WTC11 (cell line): ENCODE measurements around the gene CD44. TPM values are rescaled to one million over a fixed set of nuclear protein-coding genes. Genes with fewer than 3 reads are reported as not detected.

ENCODE experiments used
- ATAC-seq: fragments of 200-7000 bp; cut with Tn5 transposase; 2 replicates; pipeline ENCODE4 v1.10.0; 2021; ENCODE audit warnings: mild to moderate bottlenecking, moderate library complexity
- CTCF ChIA-PET: fragments of 300-600 bp; sonication (Branson Sonifier 250); formaldehyde crosslinking; loops from one replicate; lab custom pipeline; 2021; ENCODE audit warnings: antibody characterized with exemption; lab: Charles Lee
- POLR2A ChIA-PET: fragments of 350-600 bp; sonication (Branson Sonifier 250); formaldehyde crosslinking; loops from one replicate; lab custom pipeline; 2021; ENCODE audit warnings: antibody characterized with exemption; lab: Charles Lee
- DNase-seq: peaks from one replicate; pipeline ENCODE4 v3.0.0; 2021; ENCODE audit warnings: low spot score
- H3K27ac Mint-ChIP-seq: 2 replicates; pipeline ENCODE4 v1.8.0; 2021; ENCODE audit warnings: mixed read lengths
- H3K27me3 Mint-ChIP-seq: 2 replicates; pipeline ENCODE4 v1.8.0; 2021; ENCODE audit warnings: low read depth, mild to moderate bottlenecking, moderate library complexity, mixed read lengths
- H3K36me3 Mint-ChIP-seq: 2 replicates; pipeline ENCODE4 v1.8.0; 2021; ENCODE audit warnings: mixed read lengths
- H3K4me1 Mint-ChIP-seq: 2 replicates; pipeline ENCODE4 v1.8.0; 2022; ENCODE audit warnings: mixed read lengths
- H3K4me3 Mint-ChIP-seq: 2 replicates; pipeline ENCODE4 v1.8.0; 2021; ENCODE audit warnings: mild to moderate bottlenecking, moderate library complexity, mixed read lengths
- H3K9me3 Mint-ChIP-seq: 2 replicates; pipeline ENCODE4 v1.8.0; 2021; ENCODE audit warnings: mixed read lengths
- AFF4 ChIP-seq: sonication (generic); formaldehyde crosslinking; IDR thresholded peaks from 2 replicates; pipeline ENCODE4 v1.8.1; 2023; ENCODE audit warnings: mild to moderate bottlenecking, missing genetic modification reagents, borderline replicate concordance
- AR ChIP-seq: fragments of 250-450 bp; sonication (Bioruptor Pico); IDR thresholded peaks from 2 replicates; pipeline ENCODE4 v1.9.0; 2021; ENCODE audit warnings: mild to moderate bottlenecking
- CBFB ChIP-seq: sonication (generic); formaldehyde crosslinking; IDR thresholded peaks from 2 replicates; pipeline ENCODE4 v1.8.1; 2022; ENCODE audit warnings: mild to moderate bottlenecking, low read depth, missing genetic modification reagents
- E2F1 ChIP-seq: sonication (generic); formaldehyde crosslinking; IDR thresholded peaks from 2 replicates; pipeline ENCODE4 v1.8.0; 2022; ENCODE audit warnings: mild to moderate bottlenecking, missing genetic modification reagents
- EMX1 ChIP-seq: fragments of 250-450 bp; sonication (Bioruptor Pico); IDR thresholded peaks from 2 replicates; pipeline ENCODE4 v1.8.0; 2021; ENCODE audit warnings: mild to moderate bottlenecking
- HMGA2 ChIP-seq: fragments of 250-450 bp; sonication (Bioruptor Pico); IDR thresholded peaks from 2 replicates; pipeline ENCODE4 v1.4.0; 2021; ENCODE audit warnings: mild to moderate bottlenecking, moderate library complexity
- HMGXB4 ChIP-seq: sonication (generic); formaldehyde crosslinking; IDR thresholded peaks from 2 replicates; pipeline ENCODE4 v1.8.1; 2023; ENCODE audit warnings: mild to moderate bottlenecking, moderate library complexity, missing genetic modification reagents
- JAZF1 ChIP-seq: fragments of 250-450 bp; sonication (Bioruptor Pico); IDR thresholded peaks from 2 replicates; pipeline ENCODE4 v1.9.0; 2021; ENCODE audit warnings: moderate library complexity, mild to moderate bottlenecking, inconsistent platforms
- JUN ChIP-seq: sonication (generic); formaldehyde crosslinking; IDR thresholded peaks from 2 replicates; pipeline ENCODE4 v1.8.0; 2023; ENCODE audit warnings: mild to moderate bottlenecking, missing genetic modification reagents
- MYBL2 ChIP-seq: sonication (generic); formaldehyde crosslinking; IDR thresholded peaks from 2 replicates; pipeline ENCODE4 v1.8.1; 2023; ENCODE audit warnings: mild to moderate bottlenecking, moderate library complexity, missing genetic modification reagents
- NFATC4 ChIP-seq: fragments of 250-450 bp; sonication (Bioruptor Pico); IDR thresholded peaks from 2 replicates; pipeline ENCODE4 v1.9.0; 2021; ENCODE audit warnings: mild to moderate bottlenecking
- PREB ChIP-seq: sonication (generic); formaldehyde crosslinking; IDR thresholded peaks from 2 replicates; pipeline ENCODE4 v1.8.1; 2022; ENCODE audit warnings: mild to moderate bottlenecking, missing genetic modification reagents, moderate library complexity, borderline replicate concordance
- SOX15 ChIP-seq: fragments of 250-450 bp; sonication (Bioruptor Pico); IDR thresholded peaks from 2 replicates; pipeline ENCODE4 v1.9.0; 2021; ENCODE audit warnings: mild to moderate bottlenecking
- STAT6 ChIP-seq: sonication (generic); formaldehyde crosslinking; conservative IDR thresholded peaks from 2 replicates; pipeline ENCODE4 v1.8.1; 2023; ENCODE audit warnings: mild to moderate bottlenecking, low read depth, missing genetic modification reagents, moderate library complexity
- USF1 ChIP-seq: sonication (generic); formaldehyde crosslinking; IDR thresholded peaks from 2 replicates; pipeline ENCODE4 v1.8.0; 2022; ENCODE audit warnings: mild to moderate bottlenecking, missing genetic modification reagents
- USF2 ChIP-seq: sonication (generic); formaldehyde crosslinking; IDR thresholded peaks from 2 replicates; pipeline ENCODE4 v1.8.1; 2023; ENCODE audit warnings: mild to moderate bottlenecking, missing genetic modification reagents, moderate library complexity
- ZBTB21 ChIP-seq: sonication (generic); formaldehyde crosslinking; IDR thresholded peaks from 2 replicates; pipeline ENCODE4 v1.8.1; 2023; ENCODE audit warnings: mild to moderate bottlenecking, missing genetic modification reagents, borderline replicate concordance
- ZNF138 ChIP-seq: sonication (generic); formaldehyde crosslinking; conservative IDR thresholded peaks from 2 replicates; pipeline ENCODE4 v1.8.1; 2022; ENCODE audit warnings: mild to moderate bottlenecking, moderate library complexity, missing genetic modification reagents
- ZNF396 ChIP-seq: fragments of 250-450 bp; sonication (Bioruptor Pico); IDR thresholded peaks from 2 replicates; pipeline ENCODE4 v1.8.0; 2021; ENCODE audit warnings: mild to moderate bottlenecking, moderate library complexity, borderline replicate concordance
- total RNA-seq: library from RNA; stranded (reverse); gene quantifications from 3 replicates; pipeline ENCODE4 v1.2.3, GENCODE V29; 2021

Gene CD44
- total RNA-seq, 1 experiment from 2014 or later = 12.0 TPM

- Mint-ChIP-seq H3K36me3 (peaks cover 2% of the 10 kb centered on the region; the same call in 1 of the 2 replicates), H3K9me3 (peaks cover 6% of the 10 kb centered on the region), H3K4me3 (no peak overlapping the region), H3K27me3 (no peaks in the 10 kb centered on the region; the same call in 1 of the 2 replicates), H3K27ac (no peak overlapping the region), H3K4me1 (peaks cover 5% of the 10 kb centered on the region)
- ChIA-PET POLR2A (no interaction called here), CTCF (no interaction called here)
- no peak for ATAC-seq
- no peak for DNase-seq
- TF ChIP-seq USF1 (no peak), MYBL2 (CRISPR knock-in tag) (no peak), NFATC4 (CRISPR knock-in tag) (no peak), EMX1 (no peak), ZNF396 (CRISPR knock-in tag) (no peak), SOX15 (no peak), AR (CRISPR knock-in tag) (no peak), USF2 (no peak), E2F1 (CRISPR knock-in tag) (no peak), HMGXB4 (CRISPR knock-in tag) (no peak), HMGA2 (CRISPR knock-in tag) (no peak)
Observed at GRCh38 chr11:35109041-35109440, 29.9 kb upstream of the CD44 start.

- Mint-ChIP-seq H3K27me3 (no peaks in the 10 kb centered on the region), H3K9me3 (peaks cover 6% of the 10 kb centered on the region), H3K4me1 (peaks cover 5% of the 10 kb centered on the region), H3K36me3 (peaks cover 2% of the 10 kb centered on the region; the same call in 1 of the 2 replicates), H3K4me3 (no peak overlapping the region), H3K27ac (no peak overlapping the region)
- ChIA-PET POLR2A (no interaction called here), CTCF (no interaction called here)
- ATAC-seq (no peak), DNase-seq (no peak)
- TF ChIP-seq AFF4 (CRISPR knock-in tag) (no peak), JUN (CRISPR knock-in tag) (no peak), ZBTB21 (CRISPR knock-in tag) (no peak), CBFB (CRISPR knock-in tag) (no peak), JAZF1 (CRISPR knock-in tag) (no peak), ZNF138 (no peak), STAT6 (no peak), PREB (no peak), HMGA2 (CRISPR knock-in tag) (no peak)
Observed at GRCh38 chr11:35109827-35110226, 29.1 kb upstream of the CD44 start.
